Measurements from ENCODE around the gene SLC33A1.
"Not testable (repeated sequence)": the region's sequence is repeated elsewhere in the genome, so short reads cannot be mapped to it uniquely, and the experiment has no call there.

DNA sequence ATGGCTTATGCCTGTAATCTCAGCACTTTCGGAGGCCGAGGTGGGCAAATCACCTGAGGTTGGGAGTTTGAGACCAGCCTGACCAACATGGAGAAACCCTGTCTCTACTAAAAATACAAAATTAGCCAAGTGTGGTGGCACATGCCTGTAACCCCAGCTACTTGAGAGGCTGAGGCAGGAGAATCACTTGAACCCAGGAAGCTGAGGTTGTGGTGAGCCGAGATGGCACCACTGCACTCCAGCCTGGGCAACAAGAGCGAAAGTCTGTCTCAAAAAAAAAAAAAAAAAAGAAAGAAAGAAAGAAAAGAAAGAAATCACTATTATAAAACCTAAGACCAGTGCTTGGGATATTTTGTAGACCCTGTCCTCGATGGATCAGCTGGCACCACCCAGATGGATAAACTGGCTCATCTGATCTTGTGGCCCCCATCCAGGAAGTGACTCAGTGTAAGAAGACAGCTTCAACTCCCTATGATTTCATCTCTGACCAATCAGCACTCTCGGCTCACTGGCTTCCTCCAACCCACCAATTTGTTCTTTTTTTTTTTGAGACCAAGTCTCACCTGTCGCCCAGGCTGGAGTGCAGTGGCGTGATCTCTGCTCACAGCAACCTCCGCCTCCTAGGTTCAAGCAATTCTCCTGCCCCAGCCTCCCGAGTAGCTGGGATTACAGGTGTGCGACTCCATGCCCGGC, 8.2 kb upstream of the SLC33A1 start:
- TF ChIP-seq, protein P1, sequence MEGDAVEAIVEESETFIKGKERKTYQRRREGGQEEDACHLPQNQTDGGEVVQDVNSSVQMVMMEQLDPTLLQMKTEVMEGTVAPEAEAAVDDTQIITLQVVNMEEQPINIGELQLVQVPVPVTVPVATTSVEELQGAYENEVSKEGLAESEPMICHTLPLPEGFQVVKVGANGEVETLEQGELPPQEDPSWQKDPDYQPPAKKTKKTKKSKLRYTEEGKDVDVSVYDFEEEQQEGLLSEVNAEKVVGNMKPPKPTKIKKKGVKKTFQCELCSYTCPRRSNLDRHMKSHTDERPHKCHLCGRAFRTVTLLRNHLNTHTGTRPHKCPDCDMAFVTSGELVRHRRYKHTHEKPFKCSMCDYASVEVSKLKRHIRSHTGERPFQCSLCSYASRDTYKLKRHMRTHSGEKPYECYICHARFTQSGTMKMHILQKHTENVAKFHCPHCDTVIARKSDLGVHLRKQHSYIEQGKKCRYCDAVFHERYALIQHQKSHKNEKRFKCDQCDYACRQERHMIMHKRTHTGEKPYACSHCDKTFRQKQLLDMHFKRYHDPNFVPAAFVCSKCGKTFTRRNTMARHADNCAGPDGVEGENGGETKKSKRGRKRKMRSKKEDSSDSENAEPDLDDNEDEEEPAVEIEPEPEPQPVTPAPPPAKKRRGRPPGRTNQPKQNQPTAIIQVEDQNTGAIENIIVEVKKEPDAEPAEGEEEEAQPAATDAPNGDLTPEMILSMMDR (IDR thresholded peaks at IDR 0.05; ENCODE audit: borderline replicate concordance, extremely low read depth, low read length, poor library complexity, severe bottlenecking): not testable (repeated sequence)
- not testable (repeated sequence) for TF ChIP-seq EZH2 (IDR thresholded peaks at IDR 0.05; ENCODE audit: borderline replicate concordance, low read depth, low read length, severe bottlenecking)

Data from DND-41 (cell line).